ENCODE data around the gene TRIM2. TPM values are rescaled to one million over a fixed set of nuclear protein-coding genes. Genes with fewer than 3 reads are reported as not detected.

TRIM2 gene
- total RNA-seq, 1 donor from 2014 or later: 35.9 TPM

- H3K9me3 ChIP-seq: no peaks in the 10 kb centered on the region
- ATAC-seq: no peak
Measured at GRCh38 chr4:153211986-153212728, 7.9 kb downstream of the TRIM2 start.

GRCh38 chr4:153212736-153213135, 8.5 kb downstream of the TRIM2 start:
- Histone ChIP-seq H3K27me3 (no peaks in the 10 kb centered on the region), H3K36me3 (no peaks in the 10 kb centered on the region), H3K9me3 (no peaks in the 10 kb centered on the region), H3K27ac (no peak overlapping the region), H3K4me1 (no peaks in the 10 kb centered on the region), H3K4me3 (no peak overlapping the region)
- intact Hi-C loops (cut with DNase I): no loop called here
- TF ChIP-seq CTCF (IDR thresholded peaks at IDR 0.05): no peak
- ATAC-seq: peak; percentile 63
- no peak for DNase-seq

More at GRCh38 chr4:153211986-153212728, 7.9 kb downstream of the TRIM2 start:
- H3K4me3 ChIP-seq: no peak overlapping the region
- no peaks in the 10 kb centered on the region for H3K27me3 ChIP-seq
- DNase-seq: no peak
- no peaks in the 10 kb centered on the region for H3K36me3 ChIP-seq
- TF ChIP-seq CTCF (IDR thresholded peaks at IDR 0.05): no peak
- H3K4me1 ChIP-seq: no peaks in the 10 kb centered on the region
- intact Hi-C loops (cut with DNase I): no loop called here
- no peak overlapping the region for H3K27ac ChIP-seq

- no peak overlapping the region for H3K27ac ChIP-seq
- H3K36me3 ChIP-seq: no peaks in the 10 kb centered on the region
- ATAC-seq (no peak), DNase-seq (no peak)
- no peaks in the 10 kb centered on the region for H3K9me3 ChIP-seq
- intact Hi-C loops (cut with DNase I): no loop called here
- no peak for TF ChIP-seq CTCF (IDR thresholded peaks at IDR 0.05)
- H3K27me3 ChIP-seq: no peaks in the 10 kb centered on the region
- H3K4me1 ChIP-seq: no peaks in the 10 kb centered on the region
- no peak overlapping the region for H3K4me3 ChIP-seq
Measured at GRCh38 chr4:153215921-153216320, 11.7 kb downstream of the TRIM2 start.

- ATAC-seq (no peak), DNase-seq (no peak)
- intact Hi-C loops (cut with DNase I): no loop called here
- no peak overlapping the region for H3K27ac ChIP-seq
- H3K4me1 ChIP-seq: no peaks in the 10 kb centered on the region
- no peaks in the 10 kb centered on the region for H3K9me3 ChIP-seq
- no peak overlapping the region for H3K4me3 ChIP-seq
- no peak for TF ChIP-seq CTCF (IDR thresholded peaks at IDR 0.05)
- H3K27me3 ChIP-seq: no peaks in the 10 kb centered on the region
- H3K36me3 ChIP-seq: no peaks in the 10 kb centered on the region
Measured at GRCh38 chr4:153216546-153216945, 12.3 kb downstream of the TRIM2 start.

- intact Hi-C loops (cut with DNase I): no loop called here
- Histone ChIP-seq H3K27me3 (no peaks in the 10 kb centered on the region), H3K36me3 (no peaks in the 10 kb centered on the region), H3K27ac (no peak overlapping the region), H3K4me1 (no peaks in the 10 kb centered on the region), H3K9me3 (no peaks in the 10 kb centered on the region), H3K4me3 (no peak overlapping the region)
- ATAC-seq (no peak), DNase-seq (no peak)
- no peak for TF ChIP-seq CTCF (IDR thresholded peaks at IDR 0.05)
Measured at GRCh38 chr4:153217440-153217839, 13.2 kb downstream of the TRIM2 start.

Data from upper lobe of right lung (tissue), 1 donor.